Measurements from ENCODE around the gene PCNP. TPM values are rescaled to one million over a fixed set of nuclear protein-coding genes. Genes with fewer than 3 reads are reported as not detected.

The PCNP gene
- total RNA-seq, 1 experiment from 2014 or later = 165 TPM

GRCh38 chr3:101635954-101636798 lies 62.2 kb downstream of the PCNP start:
- in situ Hi-C loops (cut with HindIII; ENCODE audit: low pct_unique_long_range_greater_than_20kb, low sequenced_read_pairs) (no loop called here), intact Hi-C loops (cut with micrococcal nuclease; ENCODE audit: unreplicated experiment) (no loop called here)
- DNase-seq (ENCODE audit: low read depth, low spot score) (peak; percentile 22), ATAC-seq (peak; percentile 85)
- H3K4me1 ChIP-seq (ENCODE audit: control insufficient read depth, insufficient read depth, low read length) = 0 out of 2 replicates have a peak, but pooled peaks cover 2% of the 10 kb centered on the region
- ChIA-PET CTCF (interaction anchor here (0.7 kb wide), 1 partner anchor 448 kb away, joined by 4 read pairs; no protein-coding TSS in a partner anchor), POLR2A (interaction anchor here (0.6 kb wide), 1 partner anchor 143 kb away, joined by 4 read pairs; the partner anchor contains the start of gene NXPE3)
- H3K27ac ChIP-seq (ENCODE audit: low read length) = no peak overlapping the region
- H3K9me3 ChIP-seq (ENCODE audit: control insufficient read depth, insufficient read depth, low read depth, low read length) = no peaks in the 10 kb centered on the region
- no peaks in the 10 kb centered on the region for H3K27me3 ChIP-seq (ENCODE audit: control insufficient read depth, insufficient read depth, low read length)
- H3K4me3 ChIP-seq (ENCODE audit: low read depth in 2 of 2, low read length in 2 of 2) = no peak overlapping the region
- no peaks in the 10 kb centered on the region for H3K36me3 ChIP-seq (ENCODE audit: control insufficient read depth, insufficient read depth, low read length)
- BruUV-seq (replicated peaks) = no TSS peak
- TF ChIP-seq CTCF (IDR thresholded peaks at IDR 0.05) = peak; percentile 85
- no peak for TF ChIP-seq POLR2AphosphoS5 (IDR thresholded peaks at IDR 0.05; ENCODE audit: low read depth, low read length)
- no peak for TF ChIP-seq TCF7L2 (IDR thresholded peaks at IDR 0.05; ENCODE audit: low read depth, low read length)

- in situ Hi-C loops (cut with HindIII; ENCODE audit: low pct_unique_long_range_greater_than_20kb, low sequenced_read_pairs) = no loop called here
- DNase-seq (ENCODE audit: low read depth, low spot score) = no peak
- Histone ChIP-seq H3K4me1 (ENCODE audit: control insufficient read depth, insufficient read depth, low read length) (0 out of 2 replicates have a peak, but pooled peaks cover 2% of the 10 kb centered on the region), H3K9me3 (ENCODE audit: control insufficient read depth, insufficient read depth, low read depth, low read length) (no peaks in the 10 kb centered on the region), H3K36me3 (ENCODE audit: control insufficient read depth, insufficient read depth, low read length) (no peaks in the 10 kb centered on the region), H3K27me3 (ENCODE audit: control insufficient read depth, insufficient read depth, low read length) (no peaks in the 10 kb centered on the region), H3K4me3 (ENCODE audit: low read depth in 2 of 2, low read length in 2 of 2) (no peak overlapping the region), H3K27ac (ENCODE audit: low read length) (no peak overlapping the region)
- intact Hi-C loops (cut with micrococcal nuclease; ENCODE audit: unreplicated experiment) = no loop called here
- ATAC-seq = no peak
- POLR2A ChIA-PET = no interaction called here
- BruUV-seq (replicated peaks) = no TSS peak
- TF ChIP-seq POLR2AphosphoS5 (IDR thresholded peaks at IDR 0.05; ENCODE audit: low read depth, low read length) (no peak), TCF7L2 (IDR thresholded peaks at IDR 0.05; ENCODE audit: low read depth, low read length) (no peak), REST (IDR thresholded peaks at IDR 0.05; ENCODE audit: insufficient read depth in 1 of 2, low read depth in 2 of 2, low read length in 1 of 2) (no peak), SIN3A (IDR thresholded peaks at IDR 0.05; ENCODE audit: borderline replicate concordance, insufficient read depth, low read depth, low read length) (no peak), CTCF (IDR thresholded peaks at IDR 0.05) (no peak)
- CTCF ChIA-PET = no interaction called here
Observed at GRCh38 chr3:101637451-101637850, 63.5 kb downstream of the PCNP start.
